ENCODE results near the gene RUNX2. TPM values are rescaled to one million over a fixed set of nuclear protein-coding genes. Genes with fewer than 3 reads are reported as not detected.

RUNX2 gene
- total RNA-seq, 1 donor from 2014 or later: 0.09 TPM

GRCh38 chr6:45450132-45450531, 122.0 kb downstream of the RUNX2 start:
- H3K9ac ChIP-seq: no peak overlapping the region
- TF ChIP-seq EZH2 (IDR thresholded peaks at IDR 0.05): no peak
- no peak for TF ChIP-seq CTCF (IDR thresholded peaks at IDR 0.05)
- no peak for TF ChIP-seq EZH2phosphoT487 (IDR thresholded peaks at IDR 0.05)
- no peak overlapping the region for H3K27ac ChIP-seq
- H3K4me1 ChIP-seq: no peaks in the 10 kb centered on the region
- no peak overlapping the region for H3K4me3 ChIP-seq
- no peaks in the 10 kb centered on the region for H3K79me2 ChIP-seq (ENCODE audit: low read depth)
- no peaks in the 10 kb centered on the region for H3K27me3 ChIP-seq
- H3K4me3 Mint-ChIP-seq: no peak overlapping the region
- peaks cover 9% of the 10 kb centered on the region for H3K4me1 Mint-ChIP-seq
- no peaks in the 10 kb centered on the region for H3K9me3 ChIP-seq (ENCODE audit: low read depth)
- no peak overlapping the region for H3K4me2 ChIP-seq
- H3K36me3 Mint-ChIP-seq: no peaks in the 10 kb centered on the region
- H4K20me1 ChIP-seq (ENCODE audit: low read depth): no peaks in the 10 kb centered on the region
- H3K9me3 Mint-ChIP-seq: no peaks in the 10 kb centered on the region
- no peaks in the 10 kb centered on the region for H3F3A ChIP-seq (ENCODE audit: low read depth)
- peaks cover 2% of the 10 kb centered on the region for H3K27me3 Mint-ChIP-seq (ENCODE audit: insufficient read depth, low read depth)
- H2AFZ ChIP-seq (replicated peaks): no peak overlapping the region
- H3K27ac Mint-ChIP-seq: no peak overlapping the region
- no peaks in the 10 kb centered on the region for H3K36me3 ChIP-seq
- DNase-seq (ENCODE audit: low spot score): no peak

GRCh38 chr6:45450831-45451230, 122.7 kb downstream of the RUNX2 start:
- no peaks in the 10 kb centered on the region for H4K20me1 ChIP-seq (ENCODE audit: low read depth)
- no peaks in the 10 kb centered on the region for H3K4me1 ChIP-seq
- H3K36me3 Mint-ChIP-seq: no peaks in the 10 kb centered on the region
- TF ChIP-seq EZH2phosphoT487 (IDR thresholded peaks at IDR 0.05) (no peak), CTCF (IDR thresholded peaks at IDR 0.05) (no peak), EZH2 (IDR thresholded peaks at IDR 0.05) (no peak)
- H3K79me2 ChIP-seq (ENCODE audit: low read depth): no peaks in the 10 kb centered on the region
- H3K4me2 ChIP-seq: no peak overlapping the region
- H3K4me3 ChIP-seq: no peak overlapping the region
- H3K9me3 ChIP-seq (ENCODE audit: low read depth): no peaks in the 10 kb centered on the region
- peaks cover 2% of the 10 kb centered on the region for H3K27me3 Mint-ChIP-seq (ENCODE audit: insufficient read depth, low read depth)
- no peaks in the 10 kb centered on the region for H3K36me3 ChIP-seq
- H3F3A ChIP-seq (ENCODE audit: low read depth): no peaks in the 10 kb centered on the region
- no peak for DNase-seq (ENCODE audit: low spot score)
- no peaks in the 10 kb centered on the region for H3K9me3 Mint-ChIP-seq
- no peak overlapping the region for H3K27ac ChIP-seq
- no peak overlapping the region for H3K9ac ChIP-seq
- H3K27me3 ChIP-seq: no peaks in the 10 kb centered on the region
- no peak overlapping the region for H2AFZ ChIP-seq (replicated peaks)
- H3K4me1 Mint-ChIP-seq: peaks cover 5% of the 10 kb centered on the region
- H3K27ac Mint-ChIP-seq: no peak overlapping the region
- no peak overlapping the region for H3K4me3 Mint-ChIP-seq

GRCh38 chr6:45454008-45454911, 126.1 kb downstream of the RUNX2 start:
- no peak overlapping the region for H2AFZ ChIP-seq (replicated peaks)
- H3K27me3 ChIP-seq: no peaks in the 10 kb centered on the region
- no peaks in the 10 kb centered on the region for H3K36me3 ChIP-seq
- no peak overlapping the region for H3K4me3 Mint-ChIP-seq
- no peak overlapping the region for H3K27ac ChIP-seq
- peaks cover 2% of the 10 kb centered on the region for H3K27me3 Mint-ChIP-seq (ENCODE audit: insufficient read depth, low read depth)
- no peak overlapping the region for H3K4me2 ChIP-seq
- H3K9me3 ChIP-seq (ENCODE audit: low read depth): no peaks in the 10 kb centered on the region
- no peak overlapping the region for H3K27ac Mint-ChIP-seq
- H3K9me3 Mint-ChIP-seq: no peaks in the 10 kb centered on the region
- H3K4me1 Mint-ChIP-seq: no peaks in the 10 kb centered on the region
- H4K20me1 ChIP-seq (ENCODE audit: low read depth): no peaks in the 10 kb centered on the region
- H3K4me3 ChIP-seq: no peak overlapping the region
- H3K4me1 ChIP-seq: no peaks in the 10 kb centered on the region
- H3K79me2 ChIP-seq (ENCODE audit: low read depth): no peaks in the 10 kb centered on the region
- H3K36me3 Mint-ChIP-seq: no peaks in the 10 kb centered on the region
- H3K9ac ChIP-seq: no peak overlapping the region
- H3F3A ChIP-seq (ENCODE audit: low read depth): no peaks in the 10 kb centered on the region
- DNase-seq (ENCODE audit: low spot score): no peak
- TF ChIP-seq EZH2 (IDR thresholded peaks at IDR 0.05) (no peak), EZH2phosphoT487 (IDR thresholded peaks at IDR 0.05) (no peak), CTCF (IDR thresholded peaks at IDR 0.05) (no peak)
